Activated CD4-positive, alpha-beta T cell treated with anti-CD3 and anti-CD28 coated beads for 36 hours (primary cell): Measurements from ENCODE around the gene MAML1. TPM values are rescaled to one million over a fixed set of nuclear protein-coding genes. Genes with fewer than 3 reads are reported as not detected.

Experiments used
- ATAC-seq: fragments of 200-7000 bp; cut with Tn5 transposase; one replicate; pipeline ENCODE4 v1.10.0; 2021; ENCODE audit warnings: mild to moderate bottlenecking, moderate library complexity
- CTCF ChIA-PET: fragments of 350-600 bp; sonication (Branson Sonifier 250); formaldehyde crosslinking; loops from one replicate; lab custom pipeline; 2021; ENCODE audit warnings: antibody characterized with exemption; lab: Charles Lee
- POLR2A ChIA-PET: fragments of 350-600 bp; sonication (Branson Sonifier 250); formaldehyde crosslinking; loops from one replicate; lab custom pipeline; 2021; ENCODE audit warnings: antibody characterized with exemption, inconsistent platforms; lab: Charles Lee
- DNase-seq: peaks from one replicate; pipeline ENCODE4 v3.0.0-alpha.2; 2020
- H3K27ac Mint-ChIP-seq: one replicate; pipeline ENCODE4 v1.8.0; 2021; ENCODE audit warnings: mixed read lengths
- H3K27me3 Mint-ChIP-seq: one replicate; pipeline ENCODE4 v1.8.0; 2021; ENCODE audit warnings: mixed read lengths
- H3K36me3 Mint-ChIP-seq: one replicate; pipeline ENCODE4 v1.8.0; 2021; ENCODE audit warnings: low read depth, mixed read lengths
- H3K4me1 Mint-ChIP-seq: one replicate; pipeline ENCODE4 v1.8.0; 2021; ENCODE audit warnings: mixed read lengths
- H3K4me3 Mint-ChIP-seq: one replicate; pipeline ENCODE4 v1.8.0; 2021; ENCODE audit warnings: mild to moderate bottlenecking, moderate library complexity, mixed read lengths
- H3K9me3 Mint-ChIP-seq: one replicate; pipeline ENCODE4 v1.8.0; 2021; ENCODE audit warnings: low read depth, mixed read lengths
- intact Hi-C, 2 experiments: fragments of 100-400 bp; cut with DNase I in 1 of 2; cut with micrococcal nuclease in 1 of 2; formaldehyde crosslinking; loops; one replicate each; pipeline versions ENCODE4 v1.14.2 to v1.15.1; 2022 to 2024; cut with DNase I, micrococcal nuclease
- total RNA-seq, 2 experiments: library from RNA; stranded (reverse); gene quantifications; one replicate each; pipeline ENCODE4 v1.2.3, GENCODE V29; 2021

The MAML1 gene
- total RNA-seq, 2 experiments from 2014 or later = 25.4 to 32.6 TPM

- no peaks in the 10 kb centered on the region for H3K27me3 Mint-ChIP-seq
- peaks cover 36% of the 10 kb centered on the region for H3K4me1 Mint-ChIP-seq
- no peak overlapping the region for H3K27ac Mint-ChIP-seq
- H3K36me3 Mint-ChIP-seq = peaks cover 20% of the 10 kb centered on the region
- POLR2A ChIA-PET = no interaction called here
- H3K4me3 Mint-ChIP-seq = no peak overlapping the region
- intact Hi-C loops = loop anchor here in 1 of 2 experiments (5.0 kb wide), 1 partner anchor 122 kb away; no protein-coding TSS in a partner anchor
- ATAC-seq (no peak), DNase-seq (no peak)
- no peaks in the 10 kb centered on the region for H3K9me3 Mint-ChIP-seq
- CTCF ChIA-PET = interaction anchor here (0.5 to 0.8 kb wide), 3 partner anchors 67 to 429 kb away, joined by 3 to 4 read pairs (median 4); no protein-coding TSS in a partner anchor
These were observed 66.4 kb downstream of the MAML1 start for GRCh38 chr5:179798771-179799643.

DNA sequence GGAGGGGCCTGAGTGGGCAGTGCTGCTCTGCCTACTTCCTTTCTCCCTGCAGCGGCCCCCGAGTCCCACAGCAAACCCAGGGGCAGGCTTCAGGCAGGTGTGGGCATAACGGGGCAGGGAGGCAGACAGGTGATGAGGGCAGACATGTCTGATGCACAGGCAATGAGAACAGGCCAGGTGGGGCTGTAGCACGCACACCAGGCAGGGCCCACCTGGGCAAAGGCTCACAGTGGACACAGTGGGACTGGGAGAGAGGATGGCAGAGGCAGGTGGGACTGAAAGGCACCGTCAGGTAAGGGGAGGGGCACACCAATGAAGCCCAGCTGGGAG is 67.0 kb downstream of the MAML1 start:
- H3K9me3 Mint-ChIP-seq = no peaks in the 10 kb centered on the region
- H3K27me3 Mint-ChIP-seq = no peaks in the 10 kb centered on the region
- DNase-seq (no peak), ATAC-seq (no peak)
- no peak overlapping the region for H3K4me3 Mint-ChIP-seq
- CTCF ChIA-PET = interaction anchor here (2.7 kb wide), 1 partner anchor 20 kb away, joined by 10 read pairs; the partner anchor contains the start of gene SQSTM1
- intact Hi-C loops = loop anchor here in 1 of 2 experiments (5.0 kb wide), 1 partner anchor 122 kb away; no protein-coding TSS in a partner anchor
- H3K36me3 Mint-ChIP-seq = peaks cover 20% of the 10 kb centered on the region
- peaks cover 38% of the 10 kb centered on the region for H3K4me1 Mint-ChIP-seq
- no peak overlapping the region for H3K27ac Mint-ChIP-seq
- POLR2A ChIA-PET = no interaction called here

- Mint-ChIP-seq H3K4me3 (no peak overlapping the region), H3K36me3 (peaks cover 20% of the 10 kb centered on the region), H3K27me3 (no peaks in the 10 kb centered on the region), H3K27ac (no peak overlapping the region), H3K9me3 (no peaks in the 10 kb centered on the region), H3K4me1 (peaks cover 39% of the 10 kb centered on the region)
- ChIA-PET CTCF (interaction anchor here (1.1 to 2.7 kb wide), 2 partner anchors 20 to 407 kb away, joined by 3 to 10 read pairs; partner anchors contain the start of gene SQSTM1), POLR2A (no interaction called here)
- ATAC-seq (no peak), DNase-seq (no peak)
- intact Hi-C loops = loop anchor here (5.0 kb wide), 3 partner anchors 37 to 292 kb away; partner anchors contain the start of gene RNF130 (in 1 of the 2)
These were observed 67.6 kb downstream of the MAML1 start for GRCh38 chr5:179800071-179800695.

GRCh38 chr5:179800696-179801201 is 68.1 kb downstream of the MAML1 start:
- Mint-ChIP-seq H3K27me3 (no peaks in the 10 kb centered on the region), H3K36me3 (peaks cover 20% of the 10 kb centered on the region), H3K27ac (no peak overlapping the region), H3K4me3 (no peak overlapping the region), H3K4me1 (peaks cover 41% of the 10 kb centered on the region), H3K9me3 (no peaks in the 10 kb centered on the region)
- ChIA-PET POLR2A (no interaction called here), CTCF (interaction anchor here (1.1 to 2.7 kb wide), 5 partner anchors 19 to 406 kb away, joined by 3 to 14 read pairs (median 10); partner anchors contain the start of genes MRNIP and SQSTM1)
- ATAC-seq (no peak), DNase-seq (no peak)
- intact Hi-C loops = loop anchor here (5.0 kb wide), 3 partner anchors 37 to 292 kb away; partner anchors contain the start of gene RNF130 (in 1 of the 2)

- Mint-ChIP-seq H3K9me3 (no peaks in the 10 kb centered on the region), H3K27ac (no peak overlapping the region), H3K4me1 (peaks cover 40% of the 10 kb centered on the region), H3K27me3 (no peaks in the 10 kb centered on the region), H3K4me3 (no peak overlapping the region), H3K36me3 (peaks cover 20% of the 10 kb centered on the region)
- intact Hi-C loops = loop anchor here (1.0 to 5.0 kb wide), 7 partner anchors 35 to 291 kb away; partner anchors contain the start of genes MRNIP (in 1 of the 2), RNF130 (in 1 of the 2) and TBC1D9B (in 1 of the 2)
- CTCF ChIA-PET = interaction anchor here (0.5 to 2.7 kb wide), 27 partner anchors 9 to 1430 kb away, joined by 3 to 14 read pairs (median 4); partner anchors contain the start of genes MAML1, MRNIP and SQSTM1
- POLR2A ChIA-PET = no interaction called here
- ATAC-seq (peak; percentile 57), DNase-seq (peak; percentile 93)
These were observed 68.9 kb downstream of the MAML1 start for GRCh38 chr5:179801304-179802206.

- CTCF ChIA-PET = interaction anchor here (0.6 to 2.7 kb wide), 22 partner anchors 9 to 689 kb away, joined by 3 to 14 read pairs (median 4); partner anchors contain the start of genes MAML1, MRNIP and SQSTM1
- DNase-seq (no peak), ATAC-seq (no peak)
- H3K4me1 Mint-ChIP-seq = peaks cover 36% of the 10 kb centered on the region
- no peak overlapping the region for H3K27ac Mint-ChIP-seq
- no peaks in the 10 kb centered on the region for H3K9me3 Mint-ChIP-seq
- intact Hi-C loops = loop anchor here (1.0 to 5.0 kb wide), 7 partner anchors 34 to 290 kb away; partner anchors contain the start of genes MRNIP (in 1 of the 2), RNF130 (in 1 of the 2) and TBC1D9B (in 1 of the 2)
- POLR2A ChIA-PET = no interaction called here
- H3K36me3 Mint-ChIP-seq = peaks cover 13% of the 10 kb centered on the region
- no peak overlapping the region for H3K4me3 Mint-ChIP-seq
- H3K27me3 Mint-ChIP-seq = no peaks in the 10 kb centered on the region
These were observed 69.7 kb downstream of the MAML1 start for GRCh38 chr5:179802207-179802883.

DNA sequence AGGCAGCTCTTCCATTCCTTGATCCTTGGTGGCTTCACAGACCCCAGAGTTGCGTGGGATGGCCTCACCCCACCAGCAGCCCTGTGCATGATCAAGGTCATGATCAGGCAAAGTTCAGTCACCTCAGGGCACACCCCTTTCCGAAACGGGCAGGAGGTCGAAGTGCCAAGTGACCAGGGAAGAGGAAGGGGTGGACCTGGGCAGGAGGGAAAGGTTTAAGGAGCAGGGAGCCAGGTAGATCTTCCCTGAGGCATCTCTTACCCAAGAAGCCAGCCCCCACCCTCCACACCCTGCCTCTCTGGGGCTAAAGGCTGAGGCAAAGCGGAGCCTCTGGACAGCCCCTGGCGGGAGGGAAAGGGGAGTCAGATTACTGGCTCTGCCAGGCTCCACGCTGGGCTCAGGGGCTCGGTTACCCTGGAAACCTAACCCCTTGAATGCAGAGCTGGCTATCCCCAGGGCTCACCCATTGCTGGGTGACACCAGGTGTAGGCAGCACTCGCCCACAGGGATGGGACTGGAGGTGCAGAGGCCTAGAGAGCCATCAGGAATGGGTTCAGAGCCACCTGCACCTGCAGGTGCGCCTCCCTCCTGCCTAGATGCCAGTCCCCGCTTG is 70.4 kb downstream of the MAML1 start:
- ChIA-PET CTCF (interaction anchor here (1.0 to 2.2 kb wide), 10 partner anchors 9 to 129 kb away, joined by 3 to 12 read pairs (median 5); partner anchors contain the start of genes LTC4S and MRNIP), POLR2A (interaction anchor here (1.3 kb wide), 2 partner anchors 17 to 71 kb away, joined by 3 read pairs; partner anchors contain the start of genes MAML1 and SQSTM1)
- peak; percentile 0 for ATAC-seq
- Mint-ChIP-seq H3K36me3 (peaks cover 11% of the 10 kb centered on the region), H3K4me1 (peaks cover 36% of the 10 kb centered on the region), H3K27me3 (no peaks in the 10 kb centered on the region), H3K9me3 (no peaks in the 10 kb centered on the region), H3K4me3 (no peak overlapping the region), H3K27ac (peak overlapping the region; percentile 25)
- intact Hi-C loops = loop anchor here (1.0 to 5.0 kb wide), 8 partner anchors 33 to 289 kb away; partner anchors contain the start of genes MRNIP (in 2 of the 2), RNF130 (in 1 of the 2) and TBC1D9B (in 1 of the 2)
- DNase-seq = no peak

DNA sequence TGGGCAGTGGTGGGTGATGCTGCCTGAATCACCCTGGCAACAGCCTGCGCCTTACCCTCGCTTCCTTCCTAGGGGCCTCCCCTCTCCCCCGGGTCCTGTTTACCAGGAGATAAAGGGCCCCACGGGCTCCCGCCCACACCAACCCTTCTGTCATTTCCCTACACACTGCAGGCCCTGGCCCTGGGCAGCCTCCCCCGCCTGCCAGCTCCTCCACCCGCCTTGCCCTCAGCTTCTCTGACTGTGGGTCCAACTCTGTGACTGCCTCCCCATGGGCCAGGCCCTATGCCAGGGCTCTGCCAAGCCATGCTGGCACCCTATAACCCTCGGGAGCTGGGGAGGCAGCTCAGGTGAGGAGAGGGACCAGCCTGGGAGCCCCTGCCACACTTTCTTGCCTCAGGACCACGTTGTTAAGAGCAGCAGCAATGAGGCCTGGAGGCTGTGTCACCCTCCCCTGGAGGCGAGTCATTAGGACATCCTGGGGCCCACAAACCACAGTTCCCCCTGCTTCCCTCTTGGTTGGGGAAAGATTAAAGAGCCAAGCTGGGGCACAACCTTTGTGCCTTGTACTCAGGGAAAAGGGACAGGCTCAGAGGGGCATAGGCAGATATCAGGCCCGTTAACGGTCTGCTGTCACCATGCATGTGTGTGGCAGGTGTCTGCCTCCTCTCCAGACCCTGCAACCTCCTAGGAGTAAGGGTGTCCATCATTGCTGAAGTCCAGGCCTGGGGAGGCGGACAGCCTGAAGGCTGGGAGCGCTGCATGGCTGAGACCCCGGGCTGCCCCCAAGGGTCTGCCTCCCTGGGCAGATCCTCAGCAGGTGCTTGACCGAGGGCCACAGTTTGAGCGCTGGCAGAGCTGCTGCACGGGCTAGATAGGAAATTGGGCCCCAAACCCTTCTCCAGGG is 71.3 kb downstream of the MAML1 start:
- Mint-ChIP-seq H3K36me3 (peaks cover 10% of the 10 kb centered on the region), H3K9me3 (no peaks in the 10 kb centered on the region), H3K4me3 (peak overlapping the region; percentile 82), H3K27me3 (no peaks in the 10 kb centered on the region), H3K4me1 (peaks cover 36% of the 10 kb centered on the region), H3K27ac (peak overlapping the region; percentile 66)
- POLR2A ChIA-PET = interaction anchor here (1.3 kb wide), 2 partner anchors 16 to 72 kb away, joined by 3 read pairs; partner anchors contain the start of genes MAML1 and SQSTM1
- intact Hi-C loops = loop anchor here (1.0 to 5.0 kb wide), 7 partner anchors 17 to 288 kb away; partner anchors contain the start of genes MRNIP (in 2 of the 2), RNF130 (in 1 of the 2), SQSTM1 (in 1 of the 2) and TBC1D9B (in 1 of the 2)
- peak; percentile 86 for DNase-seq
- CTCF ChIA-PET = interaction anchor here (0.6 to 2.0 kb wide), 4 partner anchors 10 to 1072 kb away, joined by 3 to 5 read pairs (median 4); partner anchors contain the start of genes LTC4S and RASGEF1C
- peak; percentile 68 for ATAC-seq
